PC-3 (cell line): ENCODE data around the gene ZC2HC1B.

Experiments used
- CTCF ChIP-seq: fragments of 300-600 bp; sonication (generic); conservative IDR thresholded peaks from 2 replicates; pipeline ENCODE4 v1.5.1; 2017; ENCODE audit warnings: antibody characterized with exemption, low read depth, mild to moderate bottlenecking, low read length
- EZH2 ChIP-seq: fragments of 300-600 bp; sonication (generic); IDR thresholded peaks from one replicate; pipeline ENCODE4 v1.6.1; 2017; ENCODE audit warnings: antibody characterized with exemption, mild to moderate bottlenecking, low read length; ENCODE audit not compliant: unreplicated experiment

DNA sequence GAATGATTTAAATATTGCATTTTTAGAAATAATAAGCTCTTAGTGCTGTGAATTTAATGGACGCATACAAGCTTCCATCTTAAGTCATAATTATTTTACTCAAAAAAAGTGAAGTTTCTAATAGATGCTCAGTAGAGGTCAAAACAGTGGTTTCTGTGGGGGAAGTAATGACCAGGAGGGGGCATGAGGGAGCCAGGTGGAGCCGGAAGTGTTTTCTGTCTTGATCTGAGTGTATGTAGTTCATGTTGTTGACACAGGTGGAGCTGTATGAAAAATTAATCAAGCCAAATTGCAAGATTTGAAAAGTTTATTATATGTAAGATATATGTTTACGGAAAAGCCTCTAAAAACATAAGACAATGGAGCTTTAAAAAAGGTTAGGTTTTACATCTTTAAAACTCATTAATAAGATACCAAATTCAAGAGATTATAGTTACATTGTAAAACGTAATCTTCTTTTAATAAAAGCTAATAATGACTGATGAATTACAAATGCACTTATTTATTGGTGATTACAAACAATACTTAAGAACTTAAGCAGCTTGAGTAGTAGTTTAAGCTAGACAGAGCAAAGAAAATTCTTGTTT is 75.8 kb downstream of the ZC2HC1B start:
- TF ChIP-seq CTCF (peak; percentile 89), EZH2 (no peak)
